ENCODE results near the gene SPRYD4.
"Not testable (repeated sequence)": the region's sequence is repeated elsewhere in the genome, so short reads cannot be mapped to it uniquely, and the experiment has no call there.

The SPRYD4 gene

GRCh38 chr12:56468216-56469006 is at the start of gene SPRYD4:
Gene SPRYD4 (plus strand): TSS chr12:56468578. CDS start chr12:56468592, 14 bp downstream.
- FAIRE-seq: no peak

DNA sequence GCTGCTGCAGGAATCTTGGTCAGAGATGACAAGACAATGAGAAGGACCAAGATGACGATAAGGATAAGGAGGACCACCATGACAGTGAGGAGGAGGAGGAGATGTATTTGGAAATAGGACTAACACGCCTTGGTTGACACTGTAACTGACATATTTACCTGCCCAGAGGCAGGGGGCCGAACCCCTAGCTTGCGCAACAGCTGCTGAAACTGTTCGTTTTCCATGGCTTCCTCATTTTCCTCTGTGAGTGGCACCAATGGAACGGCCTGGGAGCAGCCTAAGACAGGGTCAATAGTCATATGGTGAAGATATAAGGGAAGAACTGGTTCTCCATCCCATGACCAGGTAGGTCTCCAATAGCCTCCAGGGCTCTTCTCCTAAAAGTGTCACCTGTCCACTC is 48.0 kb upstream of the SPRYD4 start:
- no peak for FAIRE-seq

GRCh38 chr12:56425193-56425592 is 43.2 kb upstream of the SPRYD4 start:
- no peak for FAIRE-seq

- FAIRE-seq: no peak
Measured at GRCh38 chr12:56425940-56426438, 42.4 kb upstream of the SPRYD4 start.

DNA sequence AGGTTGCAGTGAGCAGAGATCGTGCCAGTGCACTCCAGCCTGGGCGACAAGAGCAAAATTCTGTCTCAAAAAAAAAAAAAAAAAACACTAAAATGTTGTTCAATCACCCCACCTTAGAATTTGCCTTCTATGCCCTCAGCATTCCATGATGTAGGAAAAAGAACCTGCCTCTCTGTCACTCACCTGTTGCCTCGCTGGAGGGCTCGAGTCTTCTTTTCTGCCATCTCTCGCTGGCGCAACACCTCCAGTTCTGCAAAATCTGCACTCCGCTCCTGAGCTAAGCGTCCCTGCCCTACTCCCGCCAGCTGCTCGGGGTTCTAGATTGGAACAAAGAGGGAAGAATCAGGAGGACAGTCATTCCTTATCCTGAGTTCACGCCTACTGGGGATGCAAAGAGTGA is 37.1 kb upstream of the SPRYD4 start:
- no peak for FAIRE-seq

DNA sequence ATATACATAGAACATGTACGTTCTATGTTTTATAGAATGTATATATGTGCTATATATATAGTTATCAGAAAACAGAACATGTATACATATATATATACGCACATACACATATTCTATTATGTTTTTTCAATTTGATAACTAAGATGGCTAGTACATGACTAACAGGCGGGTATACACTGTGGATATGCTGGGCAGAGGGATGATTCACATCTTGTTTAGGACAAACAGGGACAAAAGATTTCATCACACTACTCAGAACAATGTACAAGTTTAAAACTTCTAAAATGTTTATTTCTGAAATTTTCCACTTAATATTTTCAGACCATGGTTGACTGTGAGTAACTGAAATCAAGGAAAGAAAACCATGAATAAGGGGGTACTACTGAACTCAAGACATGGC is 36.5 kb upstream of the SPRYD4 start:
- FAIRE-seq: no peak

DNA sequence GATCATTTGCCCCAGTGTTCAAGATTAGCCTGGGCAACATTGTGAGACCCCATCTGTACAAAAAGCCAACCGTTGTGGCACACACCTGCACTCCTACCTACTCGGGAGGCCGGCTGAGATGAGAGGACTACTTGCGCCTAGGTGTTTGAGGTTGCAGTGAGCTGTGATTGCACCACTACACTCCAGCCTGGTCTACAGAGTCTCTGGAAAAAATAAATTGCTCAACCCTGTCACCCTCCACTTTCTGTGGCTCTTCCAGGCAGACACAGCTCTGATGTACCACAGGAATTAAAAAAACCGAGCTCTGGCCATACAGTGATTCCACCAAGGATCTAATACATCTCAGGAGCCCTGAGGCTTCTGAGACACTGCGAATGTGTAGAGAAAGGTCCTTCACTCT is 33.5 kb upstream of the SPRYD4 start:
- no peak for FAIRE-seq

- no peak for FAIRE-seq
Measured at GRCh38 chr12:56437430-56438176, 30.8 kb upstream of the SPRYD4 start.

DNA sequence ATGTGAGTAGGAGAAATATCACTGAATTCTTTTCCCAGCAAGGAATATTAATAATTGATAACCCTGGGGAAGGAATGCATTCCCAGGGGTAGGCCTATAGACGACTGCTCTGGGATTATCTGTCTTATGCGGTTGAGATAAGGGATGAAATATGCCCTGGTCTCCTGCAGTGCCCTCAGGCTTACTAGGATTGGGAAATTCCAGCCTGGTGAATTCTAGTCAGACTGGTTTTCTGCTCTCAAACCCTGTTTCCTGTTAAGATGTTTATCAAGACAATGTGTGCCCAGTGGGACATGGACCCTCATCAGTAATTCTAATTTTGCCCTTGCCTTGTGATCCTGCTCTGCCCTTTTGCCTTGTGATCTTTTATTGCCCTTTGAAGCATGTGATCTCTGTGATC is 25.2 kb upstream of the SPRYD4 start:
- FAIRE-seq: not testable (repeated sequence)

DNA sequence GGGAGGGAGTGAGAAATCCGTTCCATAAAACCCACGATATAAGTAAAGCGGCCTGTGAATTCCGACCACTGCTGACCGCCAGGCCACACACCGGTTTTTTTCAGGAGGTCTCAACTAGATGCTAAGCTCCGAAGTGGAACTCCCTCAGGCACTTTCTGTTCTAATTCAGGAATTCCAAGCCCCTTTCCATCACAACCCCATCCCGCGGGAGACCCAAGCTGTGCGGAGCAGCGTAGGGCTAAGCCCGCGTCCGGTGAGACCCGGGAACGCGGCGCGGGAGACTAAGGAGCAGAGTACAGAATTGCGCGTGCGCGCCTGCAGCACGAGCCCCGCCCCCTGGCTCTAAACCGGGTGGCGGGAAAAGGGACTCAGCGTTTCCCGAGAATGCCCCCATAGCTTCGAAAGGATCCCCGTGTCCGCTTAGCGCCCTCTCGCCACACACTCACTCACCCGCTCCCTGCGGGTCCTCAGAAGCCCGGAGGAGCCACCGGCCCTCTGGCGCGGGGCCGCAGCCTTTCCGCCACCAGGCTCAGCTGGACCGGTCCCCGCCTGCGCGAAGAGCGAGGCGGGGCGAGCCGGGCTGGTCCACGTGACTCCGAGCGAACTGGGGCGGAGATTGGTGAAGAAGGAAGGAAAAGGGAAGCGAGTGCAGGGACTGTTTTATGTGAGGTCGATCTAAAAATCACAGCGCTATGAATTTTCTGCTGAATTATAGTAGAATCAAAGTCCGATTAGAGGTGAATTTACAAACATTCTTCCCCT is 19.3 kb upstream of the SPRYD4 start, which contains the start of gene TIMELESS:
TIMELESS (minus strand) TSS at position 567 of the 762 bp plus-strand sequence. CDS start 15,256 bp downstream, outside the sequence.
- peak; percentile 64 for FAIRE-seq

DNA sequence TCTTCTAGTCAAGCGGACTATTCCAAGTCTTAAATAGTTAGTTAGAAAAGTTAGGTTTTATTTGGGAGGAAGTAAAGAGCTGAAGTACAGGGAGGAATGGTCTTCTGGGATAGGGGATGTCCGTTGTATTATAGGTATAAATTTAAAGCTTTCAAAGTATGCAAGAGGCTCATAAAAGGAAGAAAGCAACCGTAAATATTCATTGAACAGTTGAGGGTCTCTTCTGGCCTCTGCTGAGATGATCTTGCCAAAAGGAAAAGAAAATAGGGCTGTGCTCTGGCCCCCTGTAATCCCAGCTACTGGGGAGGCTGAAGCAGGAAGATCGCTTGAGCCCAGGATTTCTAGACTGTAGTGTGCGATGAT is 18.8 kb upstream of the SPRYD4 start:
- FAIRE-seq: no peak

DNA sequence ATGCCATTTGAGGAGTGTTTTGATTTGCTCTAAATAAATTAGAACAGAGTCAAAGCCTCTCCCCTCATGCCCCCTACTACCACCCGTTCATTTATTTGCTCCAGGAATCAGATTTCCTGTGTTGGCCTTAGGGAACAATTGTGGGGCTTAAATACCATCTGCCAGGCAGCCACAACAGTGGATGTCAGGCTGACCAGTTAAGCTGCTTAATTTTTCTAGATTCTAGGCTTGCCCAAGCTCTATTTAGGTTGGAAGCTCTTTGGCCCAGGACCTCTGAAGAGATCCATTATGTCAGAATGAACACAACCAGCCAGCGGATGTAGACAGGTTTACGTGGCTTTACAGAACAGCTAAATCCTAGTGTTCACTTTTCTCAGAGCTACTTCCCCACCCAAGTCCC is 18.1 kb upstream of the SPRYD4 start:
- no peak for FAIRE-seq

- FAIRE-seq: no peak
Measured at GRCh38 chr12:56451147-56451546, 17.2 kb upstream of the SPRYD4 start.

DNA sequence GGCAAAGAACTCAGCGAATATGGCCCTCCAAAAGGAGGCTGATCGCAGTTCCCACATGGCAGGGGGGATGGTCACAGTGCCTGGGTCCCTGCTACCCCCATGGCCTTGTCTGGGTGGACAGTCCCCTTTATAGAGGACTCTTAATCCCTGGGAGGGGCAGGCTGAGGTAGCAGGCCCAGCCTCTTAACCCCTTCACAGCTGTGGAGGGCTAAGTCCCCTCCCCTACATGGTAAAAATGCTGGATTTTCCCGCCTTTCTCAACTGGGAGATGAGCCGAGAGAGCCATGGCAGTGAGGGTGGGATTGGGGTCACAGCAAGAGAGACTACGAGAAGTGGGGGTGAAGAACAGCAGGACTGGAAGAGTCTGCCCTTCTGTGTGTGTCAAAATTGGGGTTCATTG is 13.8 kb upstream of the SPRYD4 start, which contains the start of gene MIP:
MIP (minus strand) TSS at position 101 of the 400 bp plus-strand sequence; CDS start at position 57, 44 bp downstream.
- no peak for FAIRE-seq

DNA sequence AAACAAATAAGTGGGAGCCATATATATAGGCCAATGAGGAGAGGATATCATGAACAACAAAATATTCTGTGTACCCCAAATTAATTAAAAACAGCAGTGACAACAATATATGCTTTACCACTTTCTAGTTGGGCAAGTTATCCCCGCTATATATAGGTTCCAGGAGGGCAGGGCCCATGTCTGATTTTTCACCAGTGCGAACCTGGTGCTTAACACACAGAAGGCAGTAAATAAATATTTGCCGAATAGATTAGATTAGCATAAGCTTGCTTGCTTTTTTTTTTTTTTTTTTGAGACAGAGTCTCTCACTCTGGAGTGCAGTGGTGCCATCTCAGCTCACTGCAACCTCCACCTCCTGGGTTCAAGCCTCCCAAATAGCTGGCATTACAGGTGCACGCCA is 10.6 kb upstream of the SPRYD4 start:
- FAIRE-seq: no peak

GRCh38 chr12:56461235-56462159 is 6.9 kb upstream of the SPRYD4 start:
- FAIRE-seq: no peak

DNA sequence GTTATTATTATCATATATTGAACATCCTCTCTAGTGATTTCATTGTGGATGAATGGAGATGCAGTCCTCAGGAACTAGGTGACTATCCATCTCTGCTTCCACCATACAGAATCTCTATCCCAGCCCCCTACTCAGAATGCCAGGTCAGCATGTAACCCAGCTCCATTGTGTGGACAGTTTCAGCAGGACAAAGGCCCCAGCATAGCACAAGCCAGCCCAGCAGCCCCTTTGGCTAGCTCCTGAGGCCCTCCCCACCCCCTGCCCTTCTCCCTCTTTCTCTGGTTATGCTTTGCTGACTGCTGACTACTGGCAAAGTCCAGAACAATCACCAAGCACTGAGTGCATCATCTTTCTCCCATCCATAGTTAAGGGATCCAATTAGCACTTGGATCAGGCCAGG is 5.8 kb upstream of the SPRYD4 start:
- no peak for FAIRE-seq

DNA sequence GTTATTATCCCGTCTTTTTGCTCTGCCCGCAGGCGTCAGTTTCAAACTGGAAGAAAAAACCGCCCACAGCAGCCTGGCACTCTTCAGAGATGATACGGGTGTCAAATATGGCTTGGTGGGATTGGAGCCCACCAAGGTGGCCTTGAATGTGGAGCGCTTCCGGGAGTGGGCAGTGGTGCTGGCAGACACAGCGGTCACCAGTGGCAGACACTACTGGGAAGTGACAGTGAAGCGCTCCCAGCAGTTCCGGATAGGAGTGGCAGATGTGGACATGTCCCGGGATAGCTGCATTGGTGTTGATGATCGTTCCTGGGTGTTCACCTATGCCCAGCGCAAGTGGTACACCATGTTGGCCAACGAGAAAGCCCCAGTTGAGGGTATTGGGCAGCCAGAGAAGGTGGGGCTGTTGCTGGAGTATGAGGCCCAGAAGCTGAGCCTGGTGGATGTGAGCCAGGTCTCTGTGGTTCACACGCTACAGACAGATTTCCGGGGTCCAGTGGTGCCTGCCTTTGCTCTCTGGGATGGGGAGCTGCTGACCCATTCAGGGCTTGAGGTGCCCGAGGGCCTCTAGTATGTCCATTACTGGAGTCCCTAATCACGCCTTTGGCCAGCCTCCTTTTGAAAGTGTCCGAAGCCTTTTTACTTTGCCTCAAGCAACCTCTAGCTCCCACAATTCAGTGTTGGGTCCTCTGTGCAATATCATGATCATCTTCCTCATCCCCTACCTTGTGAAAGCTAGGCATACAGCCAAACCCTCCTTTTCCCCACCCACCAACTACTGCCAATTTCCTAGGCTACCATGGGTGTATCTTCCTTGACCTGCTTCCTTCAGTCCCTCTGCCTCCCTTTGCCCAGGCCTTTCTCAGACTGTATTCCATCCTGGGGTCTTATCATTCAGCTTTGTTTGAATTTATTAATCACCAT is 891 bp downstream of the SPRYD4 start:
- no peak for FAIRE-seq

- no peak for FAIRE-seq
Measured at GRCh38 chr12:56474389-56474788, 6.0 kb downstream of the SPRYD4 start.

DNA sequence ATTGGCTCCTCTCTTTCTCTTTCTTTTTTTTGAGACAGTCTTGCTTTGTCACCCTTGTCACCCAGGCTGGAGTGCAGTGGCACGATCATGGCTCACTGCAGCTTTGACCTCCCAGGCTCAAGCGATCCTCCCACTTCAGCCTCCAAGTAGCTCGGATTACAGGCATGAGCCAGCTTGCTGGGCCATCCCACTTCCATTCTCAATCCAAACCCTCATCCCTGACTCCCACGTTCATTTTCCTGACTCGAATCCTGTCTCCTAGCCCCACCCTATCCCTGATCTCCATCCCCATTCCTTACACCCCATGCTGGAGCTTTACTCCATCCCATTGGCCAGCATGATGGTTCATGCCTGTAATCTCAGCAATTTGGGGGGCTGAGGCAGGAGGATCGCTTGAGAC is 7.8 kb downstream of the SPRYD4 start:
- FAIRE-seq: no peak

GRCh38 chr12:56476972-56477432 is 8.6 kb downstream of the SPRYD4 start:
- no peak for FAIRE-seq

Measured in colon (tissue), 2 donors.